Measurements from ENCODE around the gene NBEA.

NBEA gene

GRCh38 chr13:35595181-35595580, 653.1 kb downstream of the NBEA start:
- Histone ChIP-seq H3K4me3 (ENCODE audit: low read depth in 1 of 5, low read length in 5 of 5) (no peak overlapping the region), H3K9me3 (ENCODE audit: control insufficient read depth in 5 of 5, low read length in 5 of 5) (no peaks in the 10 kb centered on the region), H3K4me1 (ENCODE audit: control insufficient read depth in 5 of 5, insufficient read depth in 5 of 5, low read length in 5 of 5) (no peaks in the 10 kb centered on the region)

GRCh38 chr13:35596321-35597030, 654.4 kb downstream of the NBEA start:
- Histone ChIP-seq H3K9me3 (ENCODE audit: control insufficient read depth in 5 of 5, low read length in 5 of 5) (no peaks in the 10 kb centered on the region), H3K36me3 (ENCODE audit: control insufficient read depth in 5 of 5, insufficient read depth in 5 of 5, low read length in 5 of 5) (no peaks in the 10 kb centered on the region), H3K4me3 (ENCODE audit: low read depth in 1 of 5, low read length in 5 of 5) (no peak overlapping the region), H3K9ac (ENCODE audit: low read length in 5 of 5) (no peak overlapping the region), H3K27me3 (ENCODE audit: control insufficient read depth in 5 of 5, insufficient read depth in 4 of 5, low read length in 5 of 5) (no peaks in the 10 kb centered on the region), H3K4me1 (ENCODE audit: control insufficient read depth in 5 of 5, insufficient read depth in 5 of 5, low read length in 5 of 5) (no peaks in the 10 kb centered on the region), H3K27ac (ENCODE audit: low read depth, low read length) (no peak overlapping the region)

More at GRCh38 chr13:35595181-35595580, 653.1 kb downstream of the NBEA start:
- Histone ChIP-seq H3K9ac (ENCODE audit: low read length in 5 of 5) (no peak overlapping the region), H3K36me3 (ENCODE audit: control insufficient read depth in 5 of 5, insufficient read depth in 5 of 5, low read length in 5 of 5) (no peaks in the 10 kb centered on the region), H3K27me3 (ENCODE audit: control insufficient read depth in 5 of 5, insufficient read depth in 4 of 5, low read length in 5 of 5) (no peaks in the 10 kb centered on the region), H3K27ac (ENCODE audit: low read depth, low read length) (no peak overlapping the region)

- H3K4me3 ChIP-seq (ENCODE audit: low read depth in 1 of 5, low read length in 5 of 5): no peak overlapping the region
- H3K4me1 ChIP-seq (ENCODE audit: control insufficient read depth in 5 of 5, insufficient read depth in 5 of 5, low read length in 5 of 5): no peaks in the 10 kb centered on the region
- H3K27me3 ChIP-seq (ENCODE audit: control insufficient read depth in 5 of 5, insufficient read depth in 4 of 5, low read length in 5 of 5): no peaks in the 10 kb centered on the region
- no peaks in the 10 kb centered on the region for H3K9me3 ChIP-seq (ENCODE audit: control insufficient read depth in 5 of 5, low read length in 5 of 5)
- H3K36me3 ChIP-seq (ENCODE audit: control insufficient read depth in 5 of 5, insufficient read depth in 5 of 5, low read length in 5 of 5): no peaks in the 10 kb centered on the region
- no peak overlapping the region for H3K9ac ChIP-seq (ENCODE audit: low read length in 5 of 5)
- no peak overlapping the region for H3K27ac ChIP-seq (ENCODE audit: low read depth, low read length)
Measured at GRCh38 chr13:35597451-35597850, 655.4 kb downstream of the NBEA start.

- no peaks in the 10 kb centered on the region for H3K36me3 ChIP-seq (ENCODE audit: control insufficient read depth in 5 of 5, insufficient read depth in 5 of 5, low read length in 5 of 5)
- H3K4me3 ChIP-seq (ENCODE audit: low read depth in 1 of 5, low read length in 5 of 5): no peak overlapping the region
- H3K27ac ChIP-seq (ENCODE audit: low read depth, low read length): no peak overlapping the region
- H3K9me3 ChIP-seq (ENCODE audit: control insufficient read depth in 5 of 5, low read length in 5 of 5): no peaks in the 10 kb centered on the region
- no peaks in the 10 kb centered on the region for H3K4me1 ChIP-seq (ENCODE audit: control insufficient read depth in 5 of 5, insufficient read depth in 5 of 5, low read length in 5 of 5)
- no peak overlapping the region for H3K9ac ChIP-seq (ENCODE audit: low read length in 5 of 5)
- no peaks in the 10 kb centered on the region for H3K27me3 ChIP-seq (ENCODE audit: control insufficient read depth in 5 of 5, insufficient read depth in 4 of 5, low read length in 5 of 5)
Measured at GRCh38 chr13:35598233-35598632, 656.2 kb downstream of the NBEA start.

GRCh38 chr13:35598790-35599369, 656.8 kb downstream of the NBEA start:
- H3K4me3 ChIP-seq (ENCODE audit: low read depth in 1 of 5, low read length in 5 of 5): no peak overlapping the region
- H3K27ac ChIP-seq (ENCODE audit: low read depth, low read length): no peak overlapping the region
- no peaks in the 10 kb centered on the region for H3K36me3 ChIP-seq (ENCODE audit: control insufficient read depth in 5 of 5, insufficient read depth in 5 of 5, low read length in 5 of 5)
- H3K9me3 ChIP-seq (ENCODE audit: control insufficient read depth in 5 of 5, low read length in 5 of 5): no peaks in the 10 kb centered on the region
- H3K4me1 ChIP-seq (ENCODE audit: control insufficient read depth in 5 of 5, insufficient read depth in 5 of 5, low read length in 5 of 5): no peaks in the 10 kb centered on the region
- H3K9ac ChIP-seq (ENCODE audit: low read length in 5 of 5): no peak overlapping the region
- H3K27me3 ChIP-seq (ENCODE audit: control insufficient read depth in 5 of 5, insufficient read depth in 4 of 5, low read length in 5 of 5): no peaks in the 10 kb centered on the region

- Histone ChIP-seq H3K9me3 (ENCODE audit: control insufficient read depth in 5 of 5, low read length in 5 of 5) (no peaks in the 10 kb centered on the region), H3K4me1 (ENCODE audit: control insufficient read depth in 5 of 5, insufficient read depth in 5 of 5, low read length in 5 of 5) (no peaks in the 10 kb centered on the region), H3K36me3 (ENCODE audit: control insufficient read depth in 5 of 5, insufficient read depth in 5 of 5, low read length in 5 of 5) (no peaks in the 10 kb centered on the region), H3K9ac (ENCODE audit: low read length in 5 of 5) (no peak overlapping the region), H3K27me3 (ENCODE audit: control insufficient read depth in 5 of 5, insufficient read depth in 4 of 5, low read length in 5 of 5) (no peaks in the 10 kb centered on the region), H3K27ac (ENCODE audit: low read depth, low read length) (no peak overlapping the region), H3K4me3 (ENCODE audit: low read depth in 1 of 5, low read length in 5 of 5) (no peak overlapping the region)
Measured at GRCh38 chr13:35599384-35599783, 657.3 kb downstream of the NBEA start.

- H3K36me3 ChIP-seq (ENCODE audit: control insufficient read depth in 5 of 5, insufficient read depth in 5 of 5, low read length in 5 of 5): no peaks in the 10 kb centered on the region
- H3K9me3 ChIP-seq (ENCODE audit: control insufficient read depth in 5 of 5, low read length in 5 of 5): no peaks in the 10 kb centered on the region
- H3K27ac ChIP-seq (ENCODE audit: low read depth, low read length): no peak overlapping the region
- H3K4me3 ChIP-seq (ENCODE audit: low read depth in 1 of 5, low read length in 5 of 5): no peak overlapping the region
- no peaks in the 10 kb centered on the region for H3K27me3 ChIP-seq (ENCODE audit: control insufficient read depth in 5 of 5, insufficient read depth in 4 of 5, low read length in 5 of 5)
- no peak overlapping the region for H3K9ac ChIP-seq (ENCODE audit: low read length in 5 of 5)
- no peaks in the 10 kb centered on the region for H3K4me1 ChIP-seq (ENCODE audit: control insufficient read depth in 5 of 5, insufficient read depth in 5 of 5, low read length in 5 of 5)
Measured at GRCh38 chr13:35600137-35600536, 658.1 kb downstream of the NBEA start.

GRCh38 chr13:35603593-35604285, 661.7 kb downstream of the NBEA start:
- Histone ChIP-seq H3K9me3 (ENCODE audit: control insufficient read depth in 5 of 5, low read length in 5 of 5) (no peaks in the 10 kb centered on the region), H3K36me3 (ENCODE audit: control insufficient read depth in 5 of 5, insufficient read depth in 5 of 5, low read length in 5 of 5) (peaks cover 0 to 3% (median 0%) of the 10 kb centered on the region in 5 donors), H3K9ac (ENCODE audit: low read length in 5 of 5) (no peak overlapping the region), H3K4me3 (ENCODE audit: low read depth in 1 of 5, low read length in 5 of 5) (no peak overlapping the region), H3K27me3 (ENCODE audit: control insufficient read depth in 5 of 5, insufficient read depth in 4 of 5, low read length in 5 of 5) (no peaks in the 10 kb centered on the region), H3K27ac (ENCODE audit: low read depth, low read length) (no peak overlapping the region), H3K4me1 (ENCODE audit: control insufficient read depth in 5 of 5, insufficient read depth in 5 of 5, low read length in 5 of 5) (no peaks in the 10 kb centered on the region)

GRCh38 chr13:35614666-35615065, 672.6 kb downstream of the NBEA start:
- Histone ChIP-seq H3K9ac (ENCODE audit: low read length in 5 of 5) (no peak overlapping the region), H3K36me3 (ENCODE audit: control insufficient read depth in 5 of 5, insufficient read depth in 5 of 5, low read length in 5 of 5) (no peaks in the 10 kb centered on the region), H3K27ac (ENCODE audit: low read depth, low read length) (no peak overlapping the region), H3K4me1 (ENCODE audit: control insufficient read depth in 5 of 5, insufficient read depth in 5 of 5, low read length in 5 of 5) (no peaks in the 10 kb centered on the region), H3K27me3 (ENCODE audit: control insufficient read depth in 5 of 5, insufficient read depth in 4 of 5, low read length in 5 of 5) (no peaks in the 10 kb centered on the region), H3K9me3 (ENCODE audit: control insufficient read depth in 5 of 5, low read length in 5 of 5) (no peaks in the 10 kb centered on the region), H3K4me3 (ENCODE audit: low read depth in 1 of 5, low read length in 5 of 5) (no peak overlapping the region)

GRCh38 chr13:35617420-35617819, 675.4 kb downstream of the NBEA start:
- H3K36me3 ChIP-seq (ENCODE audit: control insufficient read depth in 5 of 5, insufficient read depth in 5 of 5, low read length in 5 of 5): no peaks in the 10 kb centered on the region
- no peak overlapping the region for H3K27ac ChIP-seq (ENCODE audit: low read depth, low read length)
- no peak overlapping the region for H3K4me3 ChIP-seq (ENCODE audit: low read depth in 1 of 5, low read length in 5 of 5)
- no peaks in the 10 kb centered on the region for H3K4me1 ChIP-seq (ENCODE audit: control insufficient read depth in 5 of 5, insufficient read depth in 5 of 5, low read length in 5 of 5)
- H3K9me3 ChIP-seq (ENCODE audit: control insufficient read depth in 5 of 5, low read length in 5 of 5): no peaks in the 10 kb centered on the region
- H3K9ac ChIP-seq (ENCODE audit: low read length in 5 of 5): no peak overlapping the region
- H3K27me3 ChIP-seq (ENCODE audit: control insufficient read depth in 5 of 5, insufficient read depth in 4 of 5, low read length in 5 of 5): no peaks in the 10 kb centered on the region

All from subcutaneous abdominal adipose tissue (tissue), 5 donors.